ENCODE measurements around the gene CACHD1.
"Not testable (repeated sequence)": the region's sequence is repeated elsewhere in the genome, so short reads cannot be mapped to it uniquely, and the experiment has no call there.

CACHD1 gene

GRCh38 chr1:64715186-64715585, 245.3 kb downstream of the CACHD1 start:
- DNase-seq = no peak

DNA sequence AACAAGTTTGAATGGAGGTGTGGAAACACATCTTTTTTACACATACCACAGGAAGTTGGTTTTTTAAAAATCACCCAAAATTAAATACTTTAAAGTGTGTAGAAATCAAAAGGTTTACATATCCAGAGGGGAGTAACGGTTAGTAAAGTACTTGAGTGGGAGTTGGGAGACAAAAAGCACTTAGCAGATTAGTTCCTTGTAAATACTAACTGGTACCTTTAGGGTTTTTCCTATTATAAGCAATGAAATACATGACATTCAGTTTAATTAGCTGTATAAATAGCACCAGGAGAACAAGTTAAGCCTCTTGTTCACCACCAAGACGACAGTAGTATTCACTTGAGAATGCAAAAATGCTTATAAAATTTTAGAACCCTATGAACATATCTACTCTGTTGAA, 251.2 kb downstream of the CACHD1 start:
- no peak for DNase-seq

DNA sequence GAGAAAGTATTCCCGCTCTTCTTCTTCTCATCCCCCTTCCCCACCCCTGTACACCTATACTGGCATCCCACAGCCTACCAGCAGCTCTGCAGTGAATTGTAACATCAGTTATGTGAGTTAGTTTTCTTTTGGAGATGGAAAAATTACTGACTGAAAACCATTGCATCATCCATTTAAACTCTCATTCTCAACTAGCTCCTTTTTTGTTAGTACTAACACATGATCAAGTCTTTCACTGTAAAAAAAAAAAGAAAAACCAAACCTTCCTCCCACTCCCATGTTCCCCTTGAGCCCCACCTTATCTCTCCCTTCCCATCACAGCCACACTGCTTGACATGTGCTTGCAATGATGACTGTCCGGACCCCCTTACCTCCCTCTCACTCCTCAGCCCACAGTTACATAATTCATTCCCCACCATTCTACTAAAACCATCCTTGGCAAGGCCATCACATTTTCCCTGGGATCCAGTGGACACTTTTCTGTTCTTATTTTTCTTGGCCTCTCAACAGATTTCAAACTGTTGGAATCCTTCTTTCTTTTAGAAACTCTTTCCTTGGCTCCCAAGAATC, 251.7 kb downstream of the CACHD1 start:
- no peak for DNase-seq

DNA sequence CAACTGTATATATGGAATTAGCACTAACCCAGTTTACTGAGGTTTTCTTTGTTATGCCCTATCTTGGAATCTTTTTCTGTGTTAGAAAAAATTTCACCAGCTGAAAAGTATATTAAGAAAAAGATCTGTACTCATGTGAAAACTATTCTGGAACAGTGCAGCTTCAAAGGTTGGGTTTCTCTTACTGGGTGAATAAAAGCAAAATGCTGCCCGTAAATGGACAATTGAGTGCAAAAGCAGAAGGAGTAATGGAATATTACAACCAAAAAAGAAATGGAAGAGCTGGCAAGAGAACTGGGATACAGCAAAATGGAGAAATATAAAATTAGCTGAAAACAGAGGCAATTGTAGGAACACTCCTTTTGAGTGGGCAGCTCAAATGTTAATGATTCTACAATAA, 257.9 kb downstream of the CACHD1 start:
- DNase-seq = no peak

DNA sequence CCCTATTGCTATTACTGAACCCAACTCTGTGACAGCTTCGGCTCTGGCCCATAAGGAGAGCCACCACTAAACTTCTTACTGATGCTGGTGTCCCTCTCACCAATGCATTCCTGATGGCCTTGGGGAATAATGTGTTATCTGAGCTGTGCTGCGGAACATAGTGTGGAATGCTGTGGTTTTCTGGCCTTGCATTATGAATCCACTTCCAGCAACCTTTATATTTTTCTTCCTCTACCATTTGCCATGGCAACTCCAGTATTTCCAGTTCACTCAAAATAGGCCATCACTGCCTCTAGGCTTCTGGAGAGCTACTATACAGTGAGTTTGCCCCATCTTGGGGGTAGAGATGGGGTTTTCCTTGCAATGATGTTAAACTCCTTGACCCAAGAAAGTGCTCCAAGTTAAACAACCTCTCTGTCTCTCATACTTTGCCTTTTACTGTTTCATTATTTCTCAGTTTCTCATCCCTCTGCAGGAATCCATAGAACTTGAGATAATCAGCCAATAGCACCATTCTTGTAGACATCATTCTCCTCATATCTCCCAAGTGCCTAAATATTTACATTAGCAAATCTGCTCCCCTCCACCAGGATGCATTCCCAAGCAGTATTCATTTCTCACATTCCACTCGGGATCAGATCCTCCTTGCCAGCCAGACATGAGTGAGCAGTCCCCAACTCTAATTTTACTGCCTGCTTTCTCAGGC, 263.8 kb downstream of the CACHD1 start:
- no peak for DNase-seq

DNA sequence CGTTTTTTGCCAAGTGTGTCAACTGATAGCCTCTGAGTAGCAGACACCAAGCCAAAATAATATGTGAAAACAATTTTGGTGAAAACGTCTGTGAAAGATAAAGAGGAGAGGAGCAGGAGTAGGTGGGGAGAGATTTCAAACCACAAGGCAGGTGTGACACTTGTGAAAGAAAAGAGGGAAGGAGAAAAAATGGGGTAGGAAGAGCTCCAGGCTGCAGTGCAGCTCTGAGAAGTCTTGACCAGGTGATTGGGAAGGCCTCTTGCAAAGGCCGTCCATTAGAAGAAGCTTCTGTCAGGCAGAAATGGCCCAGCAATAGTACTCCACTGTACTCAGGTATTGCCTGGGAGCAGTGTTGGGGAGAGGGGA, 264.3 kb downstream of the CACHD1 start:
- DNase-seq = no peak

DNA sequence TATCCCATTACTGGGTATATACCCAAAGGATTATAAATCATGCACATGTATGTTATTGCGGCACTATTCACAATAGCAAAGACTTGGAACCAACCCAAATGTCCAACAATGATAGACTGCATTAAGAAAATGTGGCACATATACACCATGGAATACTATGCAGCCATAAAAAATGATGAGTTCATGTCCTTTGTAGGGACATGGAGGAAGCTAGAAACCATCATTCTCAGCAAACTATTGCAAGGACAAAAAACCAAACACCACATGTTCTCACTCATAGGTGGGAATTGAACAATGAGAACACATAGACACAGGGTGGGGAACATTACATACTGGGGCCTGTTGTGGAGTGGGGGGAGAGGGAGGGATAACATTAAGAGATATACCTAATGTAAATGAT, 270.8 kb downstream of the CACHD1 start:
- not testable (repeated sequence) for DNase-seq

Data from DMS53 (cell line).